K562 (cell line): ENCODE results near the gene CACYBP. TPM values are rescaled to one million over a fixed set of nuclear protein-coding genes. Genes with fewer than 3 reads are reported as not detected.

ENCODE experiments used
- ATF7 ChIP-seq: fragments of 450-650 bp; IDR thresholded peaks from 2 replicates; pipeline ENCODE4 v1.7.1; 2014; ENCODE audit warnings: mild to moderate bottlenecking, moderate library complexity
- BCLAF1 ChIP-seq, 2 experiments: fragments of 450-650 bp in 1 of 2; IDR thresholded peaks; 2 replicates each; pipeline ENCODE4 v1.6.1; 2011 to 2017; ENCODE audit warnings: low read depth in 2 of 2, antibody characterized with exemption in 1 of 2, borderline replicate concordance in 1 of 2, low read length in 1 of 2, mild to moderate bottlenecking in 1 of 2, mixed read lengths in 1 of 2; ENCODE audit not compliant: control insufficient read depth in 1 of 2
- C11orf30 ChIP-seq: fragments of 450-650 bp; IDR thresholded peaks from 2 replicates; pipeline ENCODE4 v1.6.1; 2016; ENCODE audit warnings: low read depth, mild to moderate bottlenecking
- CBFA2T3 ChIP-seq: fragments of 450-650 bp; IDR thresholded peaks from 2 replicates; pipeline ENCODE4 v1.6.1; 2017
- CBX2 ChIP-seq: fragments of 200-600 bp; sonication (generic); IDR thresholded peaks from one replicate; pipeline ENCODE4 v1.6.1; 2012; ENCODE audit warnings: mild to moderate bottlenecking, low read length, inconsistent platforms; ENCODE audit not compliant: insufficient read depth, poor library complexity, severe bottlenecking
- CXXC5 ChIP-seq: fragments of 250-450 bp; sonication (Bioruptor Pico); IDR thresholded peaks from 2 replicates; pipeline ENCODE4 v1.8.0; 2022; ENCODE audit warnings: inconsistent platforms, mild to moderate bottlenecking, moderate library complexity
- ETV5 ChIP-seq: sonication (generic); formaldehyde crosslinking; IDR thresholded peaks from 2 replicates; pipeline ENCODE4 v1.4.0; 2020; ENCODE audit warnings: low read depth, mild to moderate bottlenecking, missing genetic modification reagents
- GABPA ChIP-seq: fragments of 200-800 bp; sonication (Bioruptor generic); conservative IDR thresholded peaks from 2 replicates; pipeline ENCODE4 v1.6.1; 2016; ENCODE audit warnings: low read depth, missing genetic modification characterization, missing compliant biosample characterization
- MLLT1 ChIP-seq, 2 experiments: fragments of 450-650 bp; IDR thresholded peaks; 2 replicates each; pipeline ENCODE4 v1.6.1; 2016
- MYC ChIP-seq, 2 experiments: fragments of 250-450 bp in 1 of 2; sonication (Bioruptor Pico) in 1 of 2; IDR thresholded peaks; 2 replicates each; pipeline versions ENCODE4 v1.5.1 to v1.6.1; 2012 to 2021; ENCODE audit warnings: low read depth in 2 of 2, borderline replicate concordance in 1 of 2, improper control_type of control experiment in 1 of 2, low read length in 1 of 2, mild to moderate bottlenecking in 1 of 2, moderate library complexity in 1 of 2
- NBN ChIP-seq: fragments of 450-650 bp; IDR thresholded peaks from 2 replicates; pipeline ENCODE4 v1.6.1; 2016; ENCODE audit warnings: low read depth, mild to moderate bottlenecking
- NRF1 ChIP-seq, 2 experiments: fragments of 450-650 bp; IDR thresholded peaks in 1 of 2; conservative IDR thresholded peaks in 1 of 2; 2 replicates each; pipeline ENCODE4 v1.6.1; 2014; ENCODE audit warnings: mild to moderate bottlenecking in 2 of 2
- POLR2G ChIP-seq: fragments of 200-400 bp; formaldehyde crosslinking; IDR thresholded peaks from 2 replicates; pipeline ENCODE4 v1.6.1; 2017; ENCODE audit warnings: low read depth, mild to moderate bottlenecking, antibody characterized with exemption, low read length, moderate library complexity
- RBBP5 ChIP-seq: fragments of 200-600 bp; sonication (generic); IDR thresholded peaks from 2 replicates; pipeline ENCODE4 v1.6.1; 2012; ENCODE audit warnings: borderline replicate concordance, mild to moderate bottlenecking, low read length, control low read depth, inconsistent platforms; ENCODE audit not compliant: insufficient read depth, poor library complexity, severe bottlenecking
- RFX7 ChIP-seq: fragments of 250-450 bp; sonication (Bioruptor Pico); IDR thresholded peaks from 2 replicates; pipeline ENCODE4 v1.5.1; 2021; ENCODE audit warnings: mild to moderate bottlenecking
- SMAD3 ChIP-seq: fragments of 450-650 bp; formaldehyde crosslinking; conservative IDR thresholded peaks from 2 replicates; pipeline ENCODE4 v1.4.0; 2020; ENCODE audit warnings: mild to moderate bottlenecking
- SMARCA4 ChIP-seq: fragments of 450-650 bp; IDR thresholded peaks from 2 replicates; pipeline ENCODE4 v1.6.1; 2016
- SMARCE1 ChIP-seq: fragments of 450-650 bp; IDR thresholded peaks from 2 replicates; pipeline ENCODE4 v1.7.1; 2016; ENCODE audit warnings: mild to moderate bottlenecking
- ZBTB5 ChIP-seq: fragments of 450-650 bp; IDR thresholded peaks from 2 replicates; pipeline ENCODE4 v1.6.1; 2017; ENCODE audit warnings: antibody characterized with exemption
- ZNF384 ChIP-seq: IDR thresholded peaks from 2 replicates; pipeline ENCODE4 v1.6.1; 2012; ENCODE audit warnings: low read depth, low read length, improper control_type of control experiment
- ZNF766 ChIP-seq: fragments of 200-800 bp; sonication (Bioruptor generic); conservative IDR thresholded peaks from 2 replicates; pipeline ENCODE4 v1.6.1; 2016; ENCODE audit warnings: missing genetic modification characterization, missing compliant biosample characterization
- polyA plus RNA-seq, 8 experiments: library from polyadenylated mRNA; depleted of rRNA in 4 of 8; stranded (reverse) in 5 of 8; unstranded in 3 of 8; fragments of >200 nt; fragmentation: Nextera tagmentation in 2 of 8; fragmentation: Illumina TruSeq in 1 of 8; extraction: Ambion mirVana in 2 of 8; extraction: Trizol in 1 of 8; gene quantifications; 2 replicates each; pipeline versions ENCODE4 v1.2.1 to v1.2.3, GENCODE V29; 2011 to 2014; ENCODE audit warnings: inconsistent platforms in 1 of 8, missing spikeins in 1 of 8
- total RNA-seq, 7 experiments: library from RNA; depleted of rRNA in 6 of 7; stranded (reverse); fragments of >200 nt in 6 of 7; fragmentation: Illumina TruSeq in 2 of 7; extraction: Trizol in 2 of 7; gene quantifications; 2 replicates each; pipeline versions ENCODE4 v1.2.1 to v1.2.3, GENCODE V29; 2011 to 2021; ENCODE audit warnings: low replicate concordance in 1 of 7

Gene CACYBP
- total and polyA plus RNA-seq, 9 of the 15 experiments (the other 6 are each of a cell fraction or from before 2014, with no cell fraction given): 147 to 1,576 (median 488) TPM

- TF ChIP-seq BCLAF1 (IDR thresholded peaks at IDR 0.05; ENCODE audit: borderline replicate concordance in 1 of 2, control insufficient read depth in 1 of 2, low read depth in 2 of 2, low read length in 1 of 2) (no peak), MYC (IDR thresholded peaks at IDR 0.05; ENCODE audit: low read depth, low read length) (0 out of 2 replicates have a peak, but pooled peaks have one; percentile 21), MYC (CRISPR knock-in tag; IDR thresholded peaks at IDR 0.05; ENCODE audit: borderline replicate concordance, low read depth) (no peak), RFX7 (CRISPR knock-in tag) (no peak), C11orf30 (peak; percentile 87), CXXC5 (CRISPR knock-in tag) (0 out of 2 replicates have a peak, but pooled peaks have one; percentile 10), ZNF384 (peak; percentile 89), SMARCA4 (peak; percentile 46; the same call in 1 of the 2 replicates), CBX2 (no peak), MLLT1 (IDR thresholded peaks at IDR 0.05) (peak in 1 of 2 experiments; percentile 70; a peak in 1 of 4 replicates), NBN (no peak), SMAD3 (no peak), ZNF766 (CRISPR knock-in tag) (0 out of 2 replicates have a peak, but pooled peaks have one; percentile 38), ATF7 (0 out of 2 replicates have a peak, but pooled peaks have one; percentile 18), CBFA2T3 (peak; percentile 27; the same call in 1 of the 2 replicates), ETV5 (CRISPR knock-in tag) (0 out of 2 replicates have a peak, but pooled peaks have one; percentile 28), GABPA (0 out of 2 replicates have a peak, but pooled peaks have one; percentile 12), RBBP5 (peak; percentile 48), NRF1 (conservative IDR thresholded peaks at IDR 0.05 in 1 of 2, IDR thresholded peaks at IDR 0.05 in 1 of 2) (peak in 1 of 2 experiments; percentile 16; a peak in 1 of 4 replicates), ZBTB5 (no peak), POLR2G (peak; percentile 11; the same call in 1 of the 2 replicates), SMARCE1 (0 out of 2 replicates have a peak, but pooled peaks have one; percentile 30)
These were observed 3.3 kb downstream of the CACYBP start (continued) for GRCh38 chr1:175002910-175003517.
